Parathyroid adenoma (tissue), 2 donors: Measurements from ENCODE around the gene SPATS2.

ENCODE experiments used
- H2AFZ ChIP-seq: fragments of 300-600 bp; sonication (generic); one replicate; pipeline ENCODE4 v1.7.0; 2017; ENCODE audit warnings: antibody characterized with exemption, mild to moderate bottlenecking
- H3K27ac ChIP-seq: fragments of 300-600 bp; sonication (generic); one replicate; pipeline ENCODE4 v1.7.0; 2017
- H3K27me3 ChIP-seq: fragments of 300-600 bp; sonication (generic); one replicate; pipeline ENCODE4 v1.7.0; 2017; ENCODE audit warnings: low read length; ENCODE audit not compliant: control insufficient read depth, insufficient read depth
- H3K36me3 ChIP-seq: fragments of 300-600 bp; sonication (generic); one replicate; pipeline ENCODE4 v1.7.0; 2017; ENCODE audit warnings: low read length; ENCODE audit not compliant: control insufficient read depth, insufficient read depth
- H3K4me1 ChIP-seq: fragments of 300-600 bp; sonication (generic); one replicate; pipeline ENCODE4 v1.7.0; 2017; ENCODE audit warnings: control low read depth
- H3K4me2 ChIP-seq: fragments of 300-600 bp; sonication (generic); one replicate; pipeline ENCODE4 v1.7.0; 2017; ENCODE audit warnings: low read length
- H3K4me3 ChIP-seq: fragments of 300-600 bp; sonication (generic); one replicate; pipeline ENCODE4 v1.7.0; 2017; ENCODE audit warnings: low read depth, low read length
- H3K79me2 ChIP-seq: fragments of 300-600 bp; sonication (generic); one replicate; pipeline ENCODE4 v1.7.0; 2017; ENCODE audit warnings: control low read depth
- H3K9ac ChIP-seq: fragments of 300-600 bp; sonication (generic); one replicate; pipeline ENCODE4 v1.7.0; 2017; ENCODE audit warnings: mild to moderate bottlenecking
- H3K9me3 ChIP-seq: fragments of 300-600 bp; sonication (generic); one replicate; pipeline ENCODE4 v1.7.0; 2017; ENCODE audit warnings: low read length; ENCODE audit not compliant: control insufficient read depth
- TF ChIP-seq, protein P1 (sequence below): fragments of 300-600 bp; sonication (generic); IDR thresholded peaks from one replicate; pipeline ENCODE4 v1.7.0; 2017; ENCODE audit warnings: antibody characterized with exemption, mild to moderate bottlenecking
- donor health status: primary hyperparathyroidism.

SPATS2 gene

DNA sequence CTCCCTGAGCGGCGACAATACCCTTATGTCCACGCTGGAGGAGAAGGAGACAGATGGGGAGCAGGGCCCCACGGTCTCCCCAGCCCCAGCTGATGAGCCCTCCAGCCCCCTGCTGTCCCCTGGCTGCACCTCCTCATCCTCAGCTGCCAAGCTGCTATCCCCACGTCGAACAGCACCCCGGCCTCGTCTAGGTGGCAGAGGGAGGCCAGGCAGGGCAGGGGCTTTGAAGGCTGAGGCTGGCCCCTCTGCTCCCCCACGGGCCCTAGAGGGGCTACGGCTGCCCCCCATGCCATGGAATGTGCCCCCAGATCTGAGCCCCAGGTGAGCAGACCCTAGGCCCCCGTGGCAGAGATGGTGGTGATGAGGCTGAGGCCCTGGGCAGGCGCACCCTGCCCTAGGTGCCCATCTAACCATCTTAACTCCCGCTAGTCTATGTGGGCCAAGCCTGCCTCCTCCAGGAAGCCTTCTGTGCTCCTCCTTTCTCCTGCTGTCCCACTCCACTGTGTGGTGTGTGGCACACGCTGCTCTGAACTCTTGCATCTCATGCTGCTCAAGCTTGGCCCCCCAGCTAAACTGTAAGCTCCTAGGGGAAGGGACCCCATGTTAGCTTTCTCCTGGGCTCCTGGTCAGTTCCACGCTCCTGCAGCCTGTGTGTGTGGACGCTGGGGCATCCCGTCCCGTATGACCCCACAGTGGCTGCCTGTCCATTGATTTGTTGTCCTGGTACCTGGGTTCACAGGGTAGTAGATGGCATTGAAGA is 188.5 kb downstream of the SPATS2 start:
- Histone ChIP-seq H3K4me3 (no peak overlapping the region), H3K4me1 (no peaks in the 10 kb centered on the region), H3K9ac (no peak overlapping the region), H3K9me3 (no peaks in the 10 kb centered on the region), H2AFZ (no peak overlapping the region), H3K4me2 (no peak overlapping the region), H3K27ac (no peak overlapping the region), H3K36me3 (no peaks in the 10 kb centered on the region), H3K27me3 (no peaks in the 10 kb centered on the region), H3K79me2 (no peaks in the 10 kb centered on the region)
- TF ChIP-seq, protein P1, sequence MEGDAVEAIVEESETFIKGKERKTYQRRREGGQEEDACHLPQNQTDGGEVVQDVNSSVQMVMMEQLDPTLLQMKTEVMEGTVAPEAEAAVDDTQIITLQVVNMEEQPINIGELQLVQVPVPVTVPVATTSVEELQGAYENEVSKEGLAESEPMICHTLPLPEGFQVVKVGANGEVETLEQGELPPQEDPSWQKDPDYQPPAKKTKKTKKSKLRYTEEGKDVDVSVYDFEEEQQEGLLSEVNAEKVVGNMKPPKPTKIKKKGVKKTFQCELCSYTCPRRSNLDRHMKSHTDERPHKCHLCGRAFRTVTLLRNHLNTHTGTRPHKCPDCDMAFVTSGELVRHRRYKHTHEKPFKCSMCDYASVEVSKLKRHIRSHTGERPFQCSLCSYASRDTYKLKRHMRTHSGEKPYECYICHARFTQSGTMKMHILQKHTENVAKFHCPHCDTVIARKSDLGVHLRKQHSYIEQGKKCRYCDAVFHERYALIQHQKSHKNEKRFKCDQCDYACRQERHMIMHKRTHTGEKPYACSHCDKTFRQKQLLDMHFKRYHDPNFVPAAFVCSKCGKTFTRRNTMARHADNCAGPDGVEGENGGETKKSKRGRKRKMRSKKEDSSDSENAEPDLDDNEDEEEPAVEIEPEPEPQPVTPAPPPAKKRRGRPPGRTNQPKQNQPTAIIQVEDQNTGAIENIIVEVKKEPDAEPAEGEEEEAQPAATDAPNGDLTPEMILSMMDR, result no peak

DNA sequence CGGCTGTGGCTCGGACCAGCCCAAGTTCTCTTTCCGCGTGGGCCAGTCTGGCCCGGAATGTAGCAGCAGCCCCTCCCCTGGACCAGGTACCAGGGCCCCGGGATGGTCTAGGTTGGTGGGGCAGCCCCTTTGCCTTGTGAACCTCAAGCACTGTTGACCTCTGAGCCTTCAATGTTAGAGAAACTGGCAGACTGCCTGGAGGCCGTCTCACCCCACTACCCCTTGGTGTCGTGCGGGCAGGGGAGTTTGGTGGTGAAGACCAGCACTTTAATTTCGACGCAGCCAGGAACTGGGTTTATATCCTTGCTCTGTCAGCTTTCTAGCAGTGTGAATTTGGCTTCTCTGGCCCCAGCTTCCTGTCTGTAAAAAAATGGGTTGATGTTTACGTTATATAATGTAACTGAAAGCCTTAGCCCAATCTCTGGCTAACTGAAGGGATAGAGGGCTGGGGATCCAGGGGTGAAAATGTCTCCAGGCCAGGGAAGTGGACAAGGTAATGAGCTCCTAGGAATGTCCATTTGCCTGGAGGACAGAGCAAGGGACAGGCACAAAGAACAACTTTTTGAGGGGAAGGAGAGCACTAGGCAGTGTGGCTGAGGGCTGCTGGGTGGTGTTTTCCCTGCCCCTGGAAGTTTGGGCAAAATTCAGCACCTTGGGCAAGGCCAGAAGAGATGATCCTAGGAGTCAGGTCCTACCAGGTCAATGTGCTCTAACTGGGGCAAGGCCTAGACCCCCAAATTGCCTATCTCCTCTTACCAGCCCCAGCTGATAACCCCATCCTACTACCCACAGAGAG is 189.3 kb downstream of the SPATS2 start:
- no peaks in the 10 kb centered on the region for H3K36me3 ChIP-seq
- no peaks in the 10 kb centered on the region for H3K79me2 ChIP-seq
- H3K4me2 ChIP-seq, result no peak overlapping the region
- H3K27me3 ChIP-seq, result no peaks in the 10 kb centered on the region
- no peak overlapping the region for H3K27ac ChIP-seq
- H3K4me1 ChIP-seq, result no peaks in the 10 kb centered on the region
- no peak overlapping the region for H3K9ac ChIP-seq
- H3K9me3 ChIP-seq, result no peaks in the 10 kb centered on the region
- TF ChIP-seq, protein P1, result no peak
- no peak overlapping the region for H2AFZ ChIP-seq
- no peak overlapping the region for H3K4me3 ChIP-seq

DNA sequence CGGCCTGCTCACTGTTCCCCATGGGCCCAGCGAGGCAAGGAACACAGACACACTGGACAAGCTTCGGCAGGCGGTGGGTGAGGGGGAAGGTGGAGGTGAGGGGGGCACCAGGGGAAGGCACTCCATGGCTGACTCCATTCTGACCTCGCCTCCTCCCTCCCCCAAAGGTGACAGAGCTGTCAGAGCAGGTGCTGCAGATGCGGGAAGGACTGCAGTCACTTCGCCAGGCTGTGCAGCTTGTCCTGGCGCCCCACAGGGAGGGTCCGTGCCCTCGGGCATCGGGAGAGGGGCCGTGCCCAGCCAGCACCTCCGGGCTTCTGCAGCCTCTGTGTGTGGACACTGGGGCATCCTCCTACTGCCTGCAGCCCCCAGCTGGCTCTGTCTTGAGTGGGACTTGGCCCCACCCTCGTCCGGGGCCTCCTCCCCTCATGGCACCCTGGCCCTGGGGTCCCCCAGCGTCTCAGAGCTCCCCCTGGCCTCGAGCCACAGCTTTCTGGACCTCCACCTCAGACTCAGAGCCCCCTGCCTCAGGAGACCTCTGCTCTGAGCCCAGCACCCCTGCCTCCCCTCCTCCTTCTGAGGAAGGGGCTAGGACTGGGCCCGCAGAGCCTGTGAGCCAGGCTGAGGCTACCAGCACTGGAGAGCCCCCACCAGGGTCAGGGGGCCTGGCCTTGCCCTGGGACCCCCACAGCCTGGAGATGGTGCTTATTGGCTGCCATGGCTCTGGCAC is 190.1 kb downstream of the SPATS2 start:
- H3K9ac ChIP-seq, result no peak overlapping the region
- H3K27ac ChIP-seq, result no peak overlapping the region
- TF ChIP-seq, protein P1, result no peak

DNA sequence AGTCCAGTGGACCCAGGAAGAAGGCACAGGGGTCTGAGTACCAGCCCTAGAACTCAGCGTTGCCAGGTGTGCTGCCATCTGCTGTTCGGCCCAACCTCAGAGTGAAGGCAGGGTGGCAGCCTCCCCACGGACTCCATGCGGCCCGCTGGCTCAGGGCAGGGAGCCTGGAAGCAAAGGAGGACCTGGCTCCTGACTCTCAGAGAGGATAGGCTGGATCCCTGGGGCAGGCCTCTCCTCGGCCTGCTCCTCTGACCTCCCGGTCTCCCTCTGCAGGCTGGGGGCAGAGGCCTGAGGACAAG is 190.6 kb downstream of the SPATS2 start:
- H3K27me3 ChIP-seq, result no peaks in the 10 kb centered on the region
- H3K27ac ChIP-seq, result no peak overlapping the region
- no peaks in the 10 kb centered on the region for H3K36me3 ChIP-seq
- no peak overlapping the region for H3K9ac ChIP-seq
- H3K4me2 ChIP-seq, result no peak overlapping the region
- no peaks in the 10 kb centered on the region for H3K9me3 ChIP-seq
- no peak overlapping the region for H3K4me3 ChIP-seq
- TF ChIP-seq, protein P1, result no peak
- H3K4me1 ChIP-seq, result no peaks in the 10 kb centered on the region
- H3K79me2 ChIP-seq, result no peaks in the 10 kb centered on the region
- no peak overlapping the region for H2AFZ ChIP-seq

More for the DNA sequence above, 190.1 kb downstream of the SPATS2 start:
- no peak overlapping the region for H2AFZ ChIP-seq
- no peaks in the 10 kb centered on the region for H3K79me2 ChIP-seq
- H3K9me3 ChIP-seq, result no peaks in the 10 kb centered on the region
- H3K27me3 ChIP-seq, result no peaks in the 10 kb centered on the region
- H3K36me3 ChIP-seq, result no peaks in the 10 kb centered on the region
- H3K4me3 ChIP-seq, result no peak overlapping the region
- H3K4me2 ChIP-seq, result no peak overlapping the region
- H3K4me1 ChIP-seq, result no peaks in the 10 kb centered on the region
